Activated naive CD4-positive, alpha-beta T cell (primary cell): ENCODE measurements around the gene PLA2G4E.
A peak's percentile ranks its signal among the peaks of the same experiment; 100 is the strongest.

ENCODE experiments used
- DNase-seq, 4 experiments: peaks; one replicate each; lab custom pipeline; 2025; lab: John Stamatoyannopoulos, UW

Gene PLA2G4E

DNA sequence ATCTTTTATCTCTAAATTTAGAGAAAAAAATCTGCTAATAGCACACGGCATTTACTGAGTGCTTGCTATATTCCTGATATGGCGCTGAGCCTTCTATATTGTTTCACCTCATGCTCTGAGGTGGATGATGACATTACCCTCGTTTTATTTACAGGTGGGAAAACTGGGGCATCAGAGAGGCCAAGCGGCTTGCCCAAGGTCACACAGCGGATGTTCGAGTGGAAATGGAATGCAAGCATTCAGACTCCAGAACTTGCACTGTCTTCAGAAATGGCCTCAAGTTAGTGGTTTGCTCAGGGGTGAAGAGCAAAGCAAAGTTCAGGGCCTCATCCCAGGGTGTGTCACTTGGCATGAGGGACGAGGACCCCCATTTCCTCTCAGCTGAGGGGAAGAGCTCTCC, 65.7 kb downstream of the PLA2G4E start:
- DNase-seq = no peak

DNA sequence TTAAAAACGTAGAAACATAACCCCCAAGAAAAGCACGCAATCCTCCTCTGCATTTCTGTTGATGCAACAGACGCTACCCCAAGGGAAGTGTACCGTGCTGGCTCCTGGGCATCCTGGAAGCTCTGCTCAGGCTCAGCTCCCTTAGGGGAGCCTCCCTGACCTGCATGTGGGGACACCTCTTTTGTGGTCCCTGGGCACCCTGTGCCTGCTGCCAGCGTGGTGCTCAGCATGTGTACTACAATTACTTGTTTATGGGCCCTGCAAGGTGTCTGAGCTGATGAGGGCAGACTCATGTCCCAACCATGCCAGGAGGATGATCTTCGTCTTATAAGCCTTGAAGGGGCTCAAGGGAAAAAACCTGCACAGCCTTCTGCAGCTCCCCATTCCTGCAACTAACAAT, 66.8 kb downstream of the PLA2G4E start:
- DNase-seq = no peak

DNA sequence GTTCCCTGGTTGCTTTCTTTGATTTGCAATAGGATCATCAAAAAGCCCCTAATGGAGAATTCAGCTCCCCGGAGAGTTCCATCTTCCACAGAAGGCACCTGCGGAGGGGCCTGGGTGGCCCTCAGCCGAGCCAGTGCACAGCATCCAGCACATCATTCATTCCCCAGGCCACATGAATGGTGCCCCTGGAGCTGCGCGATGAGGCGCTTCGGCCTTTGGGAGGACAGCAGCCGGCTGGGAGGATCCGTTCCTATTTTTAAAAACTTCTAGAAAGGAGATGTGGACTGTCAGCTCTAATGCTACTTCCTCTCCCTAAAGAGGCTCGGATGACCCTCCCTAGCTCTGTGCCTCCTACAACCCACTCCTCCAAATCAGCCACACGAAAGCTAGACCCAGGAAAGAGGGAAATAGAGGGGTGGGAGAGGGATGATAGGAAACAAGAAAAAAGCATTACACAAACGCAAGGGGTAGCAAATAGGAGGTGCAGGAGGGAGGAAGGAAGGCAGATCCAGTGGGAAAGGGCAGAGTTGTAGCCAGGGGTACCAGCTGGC, 68.8 kb downstream of the PLA2G4E start:
- DNase-seq = no peak

DNA sequence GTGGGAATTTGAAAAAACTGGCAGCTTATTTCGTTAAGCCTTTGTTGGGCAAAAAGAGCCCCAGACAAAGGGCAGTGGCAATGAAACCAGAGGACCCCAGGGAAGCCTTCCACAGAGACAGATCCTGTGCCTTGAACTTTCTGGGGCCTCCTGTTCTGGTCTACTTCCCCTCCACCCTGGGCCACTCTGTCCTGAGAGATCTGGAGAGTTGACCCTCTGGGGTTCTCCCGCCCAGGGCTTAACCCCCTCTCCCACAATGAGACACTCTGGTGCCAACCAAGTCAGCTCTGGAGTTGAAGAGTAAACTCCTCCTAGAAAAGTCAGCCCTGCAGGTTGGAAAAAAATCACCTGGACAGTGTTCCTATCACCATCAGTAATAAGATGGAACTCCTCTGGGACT, 69.3 kb downstream of the PLA2G4E start:
- DNase-seq = no peak

DNA sequence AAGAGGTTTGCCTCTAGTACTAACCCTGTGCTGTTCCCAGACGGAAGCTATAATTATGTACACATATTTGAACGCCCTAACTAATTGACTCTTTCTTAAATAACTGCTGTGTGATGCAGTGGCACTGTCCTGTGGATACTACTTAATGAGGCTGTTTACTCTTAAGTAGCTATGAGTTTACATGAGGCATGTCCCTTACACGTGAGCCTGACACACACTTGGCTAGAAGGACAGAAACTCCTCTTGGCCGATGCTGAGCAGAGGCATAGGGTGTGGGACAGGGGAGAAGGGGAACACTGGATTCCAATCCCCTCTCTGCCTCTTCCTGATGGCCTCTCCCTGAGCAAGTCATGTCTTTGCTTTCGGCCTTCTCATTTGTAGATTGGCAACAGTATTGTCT, 70.4 kb downstream of the PLA2G4E start:
- no peak for DNase-seq

DNA sequence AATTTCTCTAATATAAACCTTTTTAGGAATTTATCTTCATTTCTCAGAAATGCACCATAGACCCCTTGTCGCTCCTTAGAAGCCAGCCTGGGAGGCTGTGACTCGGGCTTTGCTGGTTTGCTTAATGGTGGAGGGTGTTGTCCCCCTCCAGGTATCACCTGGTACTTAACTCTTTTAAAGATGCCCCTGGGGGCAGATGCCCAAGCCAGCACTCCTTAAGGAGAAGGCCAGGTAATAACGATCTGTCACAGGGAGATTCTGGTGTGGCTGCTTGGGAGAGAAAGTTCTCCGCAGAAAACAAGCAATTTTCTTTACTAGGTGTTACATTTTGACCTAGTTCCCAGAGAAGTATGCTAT, 70.7 kb downstream of the PLA2G4E start:
- no peak for DNase-seq

DNA sequence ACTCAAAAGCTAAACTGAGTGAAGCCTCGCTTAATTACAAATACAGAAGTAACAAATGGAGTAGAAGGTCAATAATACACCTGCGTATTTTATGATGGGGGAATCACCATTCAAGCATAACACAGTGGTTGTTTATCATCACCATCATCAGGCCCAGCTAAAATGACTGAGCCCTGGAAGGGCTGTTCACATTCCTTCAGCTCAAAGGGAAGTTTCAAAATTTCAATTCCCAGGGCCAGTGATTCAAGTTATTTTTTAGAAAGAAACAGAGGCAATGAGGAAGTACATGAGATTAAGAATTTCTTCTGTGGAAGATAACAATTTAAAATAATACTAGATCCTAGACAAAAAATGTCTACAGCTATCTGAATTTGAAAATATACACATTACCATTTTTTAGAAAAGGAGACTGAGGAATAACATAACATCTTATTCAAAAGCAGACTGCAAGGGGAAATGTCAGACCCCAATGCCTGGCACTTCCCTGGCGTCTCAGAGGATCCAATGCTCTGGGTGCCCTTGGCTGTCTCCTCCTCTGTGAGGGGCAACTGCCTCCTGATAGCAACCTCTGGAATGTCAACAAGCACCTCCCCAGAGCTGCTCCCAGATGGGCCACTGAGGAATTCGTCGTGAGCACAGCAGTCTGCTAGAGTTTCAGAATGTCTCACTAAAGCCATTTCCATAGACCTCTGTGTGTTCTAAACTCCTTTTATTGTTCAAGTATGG, 71.3 kb downstream of the PLA2G4E start:
- no peak for DNase-seq

DNA sequence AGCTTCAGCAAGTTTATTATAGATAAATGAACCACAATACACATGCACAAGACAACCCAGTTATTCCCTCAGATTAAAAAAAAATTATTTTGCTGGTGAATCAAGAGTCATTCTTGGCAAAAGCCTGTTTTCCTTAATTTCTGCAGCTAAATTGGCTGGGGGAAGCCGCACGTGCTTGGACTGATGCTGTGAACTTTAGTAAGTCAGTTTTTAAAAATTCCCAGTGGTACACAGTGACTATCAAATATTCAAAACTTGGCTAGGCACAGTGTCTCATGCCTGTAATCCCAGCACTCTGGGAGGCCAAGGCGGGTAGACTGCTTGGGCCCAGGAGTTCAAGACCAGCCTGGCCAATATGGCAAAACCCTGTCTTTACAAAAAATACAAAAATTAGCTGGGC, 72.4 kb downstream of the PLA2G4E start:
- DNase-seq = no peak

DNA sequence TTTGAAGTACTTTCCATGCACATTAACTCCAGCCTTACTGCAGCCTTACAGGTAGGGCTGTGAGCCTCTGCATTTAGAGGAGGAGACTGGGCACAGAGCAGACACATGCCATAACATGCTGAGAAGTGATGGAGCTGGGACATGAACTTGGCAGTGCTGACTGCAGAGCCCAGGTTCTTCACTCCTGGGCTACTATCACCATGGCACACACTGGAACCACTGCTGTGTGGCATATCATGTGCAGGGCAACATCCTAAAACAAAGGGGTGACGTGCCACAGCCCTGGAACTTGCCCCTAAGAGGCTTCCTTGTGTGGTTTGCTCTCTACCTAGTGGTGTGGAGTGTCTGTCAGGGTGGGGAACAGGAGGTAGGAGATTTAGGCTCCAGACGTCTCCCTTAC, 73.9 kb downstream of the PLA2G4E start:
- DNase-seq = no peak

DNA sequence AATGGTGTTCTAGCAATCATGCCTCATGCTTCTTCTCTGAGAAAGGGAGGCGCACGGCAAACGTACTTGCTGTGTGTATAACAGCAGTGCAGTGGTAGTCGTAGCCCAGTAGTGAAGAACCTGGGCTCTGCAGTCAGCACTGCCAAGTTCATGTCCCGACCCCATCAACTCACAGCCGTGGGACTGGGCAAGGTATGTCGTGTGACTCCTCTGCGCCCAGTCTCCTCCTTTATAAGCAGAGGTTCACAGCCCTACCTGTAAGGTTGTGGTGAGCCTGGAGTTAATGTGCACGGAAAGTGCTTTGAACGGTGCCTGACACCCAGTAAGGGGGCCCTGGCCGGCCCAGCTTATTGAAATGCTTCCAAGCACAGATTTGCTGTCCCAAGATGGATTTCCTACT, 75.1 kb downstream of the PLA2G4E start:
- no peak for DNase-seq

DNA sequence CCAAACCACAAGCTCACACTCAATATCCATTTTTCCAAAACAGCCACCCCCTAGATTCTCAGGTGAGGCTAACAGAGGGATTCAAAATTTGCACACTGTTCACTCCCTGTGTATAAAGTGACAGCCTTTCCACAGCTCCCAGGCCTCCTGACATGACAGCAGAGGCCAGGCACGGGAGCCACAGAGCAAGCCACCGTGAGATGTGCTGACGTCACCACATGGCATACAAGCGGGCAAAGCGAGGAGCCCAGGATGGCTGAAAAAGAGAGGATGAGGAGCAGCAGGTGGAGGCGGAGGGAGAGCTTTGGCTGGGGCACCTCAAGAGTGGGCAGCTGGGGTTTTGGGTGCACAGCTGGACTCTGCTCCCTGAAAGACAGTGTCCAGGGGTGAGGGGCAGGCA, 75.6 kb downstream of the PLA2G4E start:
- DNase-seq = no peak

DNA sequence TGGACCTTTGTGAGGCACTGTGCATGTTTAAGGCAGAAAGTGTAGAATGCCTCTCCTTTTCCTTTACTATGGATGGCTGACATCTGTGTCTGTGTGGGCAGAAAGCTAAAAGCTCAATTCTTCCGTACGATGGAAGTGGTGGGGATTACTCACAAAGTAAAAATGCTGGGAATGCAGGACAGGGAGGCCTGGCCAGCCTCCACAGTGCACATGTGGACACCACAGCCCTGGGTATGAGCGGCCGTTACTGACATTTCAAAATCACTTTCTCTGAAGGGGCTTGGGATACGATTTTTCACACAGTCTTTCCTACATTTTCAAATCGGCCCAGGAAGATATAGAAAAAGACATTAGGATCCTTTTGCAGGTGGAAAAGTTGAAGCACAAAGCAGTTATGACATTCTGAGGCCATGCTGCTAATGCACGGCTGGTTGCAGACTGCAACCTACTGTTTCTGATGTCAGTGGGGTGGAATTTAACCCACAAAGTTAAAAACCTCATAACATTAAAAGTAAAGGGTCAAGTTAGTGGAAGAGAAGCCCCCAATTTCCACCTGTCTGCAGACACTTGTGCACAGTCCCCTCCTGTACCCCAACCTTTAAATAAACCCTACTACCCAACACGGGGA, 76.4 kb downstream of the PLA2G4E start:
- no peak for DNase-seq

DNA sequence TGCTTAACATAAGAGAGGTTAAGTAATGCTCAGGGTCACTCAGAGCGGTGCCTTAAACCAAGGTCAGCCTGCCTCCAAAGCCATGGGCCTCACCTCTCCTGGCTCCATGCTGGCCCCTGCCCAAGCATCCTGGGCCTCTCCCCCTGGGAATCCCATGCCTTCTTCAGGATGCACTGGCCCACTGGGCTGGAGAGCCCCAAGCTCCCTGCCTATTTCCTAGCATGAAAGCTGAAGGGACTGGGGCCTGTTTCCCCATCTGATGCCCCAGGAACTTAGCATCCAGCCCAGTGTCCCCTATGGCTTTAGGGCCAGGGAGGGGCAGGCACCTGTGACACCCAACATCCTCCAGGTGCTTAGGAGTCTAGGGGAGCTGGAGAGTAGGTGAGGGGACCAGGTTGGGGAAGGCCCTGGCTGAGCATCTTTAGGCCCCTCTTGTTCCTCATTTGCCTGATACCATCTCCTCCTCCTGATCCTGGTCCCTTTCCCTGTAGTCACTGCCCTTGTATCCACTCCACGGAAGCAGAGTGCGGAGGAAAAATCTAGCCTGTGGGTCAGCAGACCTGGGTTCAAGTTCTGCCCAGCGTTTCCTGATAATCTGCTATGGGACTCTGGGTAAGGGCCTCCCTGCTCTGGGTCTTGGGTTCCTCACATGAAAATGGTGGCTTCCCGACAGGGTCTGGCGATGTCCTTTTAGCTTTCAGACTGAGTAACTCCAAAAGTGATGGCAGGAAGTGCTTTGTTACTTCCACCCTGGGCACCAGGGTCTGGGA, 77.1 kb downstream of the PLA2G4E start:
- no peak for DNase-seq

DNA sequence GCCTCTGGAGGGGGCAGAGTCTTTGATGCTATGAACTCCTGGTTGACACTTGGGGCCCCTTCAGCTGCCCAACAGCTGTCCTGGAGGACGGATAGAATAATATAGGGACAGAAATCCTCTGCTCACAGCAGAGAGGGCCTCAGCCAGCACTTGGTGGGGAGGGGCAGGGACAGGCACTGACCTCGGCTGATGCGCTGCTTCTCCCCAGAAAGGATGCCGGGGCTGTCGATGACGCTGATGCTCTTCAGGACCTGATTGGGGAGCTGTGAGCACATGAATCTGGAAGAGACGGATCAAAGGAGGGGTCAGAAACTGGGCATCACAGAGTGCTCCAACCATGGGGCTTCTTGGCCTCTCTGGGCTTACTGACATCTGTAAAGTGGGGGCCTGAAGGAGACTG, 78.0 kb downstream of the PLA2G4E start:
- no peak for DNase-seq

DNA sequence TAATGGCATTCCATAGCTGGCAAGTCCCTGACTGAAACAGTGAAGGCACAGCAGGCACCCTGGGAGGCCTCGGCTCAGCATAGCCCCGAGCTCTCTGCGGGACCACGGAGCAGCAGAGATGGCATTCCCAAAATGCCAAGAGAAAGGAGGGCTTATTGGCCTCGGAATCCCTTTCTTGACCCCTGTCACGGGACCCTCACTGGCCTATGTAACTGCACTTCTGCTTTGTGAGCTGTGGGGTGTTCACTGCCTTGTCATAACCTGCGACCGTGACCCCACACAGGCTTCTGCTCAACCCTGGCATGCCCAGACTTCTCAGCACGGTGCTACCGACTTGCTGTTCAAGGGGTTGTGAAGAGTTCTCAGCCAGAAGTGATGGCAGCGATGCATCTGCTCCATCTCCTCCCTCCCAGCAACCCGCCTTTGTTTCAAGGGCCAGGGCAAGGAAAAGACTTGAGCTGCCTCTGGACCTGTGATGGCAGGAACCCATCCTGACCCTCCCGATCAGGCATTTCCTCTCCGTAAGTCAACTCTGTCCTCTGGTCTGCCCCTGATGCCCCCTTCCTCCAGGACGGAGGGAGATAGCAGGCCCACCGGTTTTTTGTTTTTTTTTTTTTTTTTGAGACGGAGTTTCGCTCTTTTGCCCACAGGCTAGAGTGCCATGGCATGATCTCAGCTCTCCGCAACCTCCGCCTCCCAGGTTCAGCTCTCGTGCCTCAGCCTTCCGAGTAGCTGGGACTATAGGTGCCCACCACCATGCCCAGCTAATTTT, 79.0 kb downstream of the PLA2G4E start:
- DNase-seq = no peak

DNA sequence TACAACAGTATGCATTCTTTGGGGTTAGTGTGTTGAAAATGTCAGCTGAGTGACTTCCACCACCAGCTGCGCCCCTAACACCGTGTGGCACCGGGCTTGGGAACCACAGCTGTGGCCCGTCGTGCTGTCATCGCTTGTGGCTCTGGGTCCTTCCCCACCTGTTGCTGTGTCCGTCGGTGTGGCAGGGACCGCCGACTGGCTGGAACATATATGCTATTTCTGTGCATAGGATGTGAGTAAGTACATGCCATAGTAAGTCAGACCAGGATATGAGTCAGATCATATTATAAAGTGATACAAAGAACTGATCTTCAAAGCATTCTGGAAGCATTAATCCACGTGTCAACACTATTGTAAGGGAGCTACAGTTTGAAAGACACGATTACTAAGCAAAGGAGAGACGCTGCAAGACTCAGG, 80.4 kb downstream of the PLA2G4E start:
- no peak for DNase-seq

DNA sequence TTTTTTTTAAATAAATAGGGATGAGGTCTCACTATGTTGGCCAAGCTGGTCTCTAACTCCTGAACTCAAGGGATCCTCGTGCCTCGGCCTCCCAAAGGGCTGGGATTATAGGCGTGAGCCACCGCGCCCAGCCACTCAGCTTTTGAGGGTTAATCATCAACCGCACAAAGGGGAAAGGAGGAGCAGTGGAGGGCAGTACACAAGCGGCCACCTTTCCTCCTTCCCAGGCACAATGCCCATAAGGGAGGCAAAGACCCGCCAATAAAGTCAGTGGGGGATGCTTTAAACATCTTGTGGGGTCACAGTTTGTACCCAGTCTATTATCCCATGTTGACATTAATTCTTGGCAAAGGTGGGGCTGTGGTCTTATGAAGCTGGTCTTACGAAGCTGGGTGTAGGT, 80.9 kb downstream of the PLA2G4E start:
- no peak for DNase-seq

DNA sequence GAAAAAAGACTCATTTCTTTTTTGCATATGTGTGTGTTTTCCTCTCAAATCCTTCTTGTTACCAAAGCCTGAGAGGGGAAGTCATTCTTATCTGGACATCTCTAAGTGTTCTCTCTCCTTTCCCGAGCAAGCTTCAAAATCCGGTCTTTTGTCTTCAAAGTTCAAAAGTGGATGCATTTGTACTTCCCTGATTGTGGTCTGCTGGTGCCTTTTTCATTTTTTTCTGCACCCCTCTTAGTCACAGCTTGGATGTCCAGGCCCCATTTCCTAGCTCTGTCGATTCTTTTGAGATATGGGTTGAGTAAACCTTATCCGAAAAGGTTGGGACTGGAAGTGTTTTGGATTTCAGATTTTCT, 83.3 kb downstream of the PLA2G4E start:
- no peak for DNase-seq

DNA sequence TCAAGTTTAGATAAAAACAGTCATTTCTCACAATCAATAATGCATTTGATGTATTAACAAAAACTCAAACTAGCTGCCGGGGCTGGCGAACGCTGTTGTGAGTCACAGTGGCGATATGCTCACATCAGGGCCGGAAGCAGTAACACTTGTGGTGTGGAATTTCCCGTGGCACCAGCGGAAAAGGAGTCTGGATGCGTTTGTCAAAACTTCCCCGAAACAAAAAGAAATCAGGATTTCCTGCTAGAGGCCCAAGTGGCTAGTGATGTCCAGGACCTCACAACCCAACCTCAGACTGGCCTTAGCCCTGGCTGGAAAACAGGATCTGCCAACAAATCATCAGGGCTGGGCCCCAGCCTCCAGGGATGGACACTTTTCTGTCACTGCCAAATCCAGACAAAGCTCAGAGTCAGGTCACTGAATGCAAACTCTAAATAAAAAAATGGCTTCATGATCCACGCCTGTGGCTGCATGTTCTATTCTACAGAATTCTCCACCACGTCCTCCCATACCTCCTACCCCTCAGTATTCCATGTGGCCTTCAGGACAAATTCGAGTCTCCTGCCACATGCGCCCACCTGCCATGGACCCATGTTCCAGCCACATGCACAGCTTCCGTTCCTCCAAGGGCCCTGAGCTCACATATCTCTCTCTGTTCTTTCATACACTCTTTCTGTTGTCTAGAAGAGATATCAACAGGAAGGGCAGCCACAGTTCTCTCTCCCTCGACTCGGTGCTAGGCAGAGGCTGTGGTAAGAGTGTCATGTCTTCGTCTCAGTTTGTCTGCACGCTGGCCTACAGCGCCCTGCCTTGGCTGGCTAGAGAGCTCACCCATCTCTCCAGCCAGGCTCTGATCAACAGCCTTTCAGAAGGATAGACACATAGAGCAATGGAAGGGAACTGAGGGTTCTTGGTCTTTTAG, 83.9 kb downstream of the PLA2G4E start:
- peak; percentile 28 to 66 (median 52) for DNase-seq

DNA sequence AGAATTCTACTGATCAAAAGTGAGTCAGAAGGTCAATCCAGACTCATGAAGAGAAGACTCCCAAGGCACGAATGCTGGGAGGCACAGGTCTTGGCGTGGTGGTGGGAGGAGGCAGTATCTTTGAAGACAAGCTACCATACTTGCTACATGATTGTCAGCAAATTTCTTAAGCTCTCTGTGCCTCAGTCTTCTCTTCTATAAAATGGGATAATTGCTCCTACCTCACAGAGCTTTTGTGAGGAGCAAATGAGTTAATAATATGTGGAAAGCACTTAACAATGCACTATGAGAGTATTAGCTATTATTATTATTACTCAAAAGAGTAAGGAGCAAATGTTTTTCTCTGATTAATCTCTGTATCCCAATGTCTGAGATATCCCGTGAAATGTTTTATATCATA, 84.7 kb downstream of the PLA2G4E start:
- no peak for DNase-seq

DNA sequence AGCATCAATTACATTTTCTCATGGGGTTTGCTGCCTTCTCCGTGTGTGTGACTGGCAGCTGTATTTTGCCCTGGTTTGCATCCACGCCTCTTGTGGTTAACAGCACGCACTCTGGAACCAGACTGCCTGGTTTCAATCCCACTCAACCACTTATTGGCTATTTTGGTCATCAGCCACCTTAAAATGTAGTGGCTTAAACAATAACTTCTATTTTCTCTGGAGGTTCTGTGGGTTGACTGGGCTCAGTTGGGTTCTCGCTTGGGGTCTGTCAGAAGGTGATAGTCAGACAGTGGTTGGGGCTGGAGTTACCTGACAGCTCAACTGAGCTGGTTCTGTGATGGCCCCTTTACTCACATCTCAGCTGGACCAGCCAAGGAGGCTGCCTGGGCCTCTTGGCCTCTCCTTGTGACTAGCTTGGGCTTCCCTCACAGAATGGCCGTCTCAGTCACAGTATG, 85.2 kb downstream of the PLA2G4E start:
- no peak for DNase-seq
